Measurements from ENCODE around the gene DNAI4. TPM values are rescaled to one million over a fixed set of nuclear protein-coding genes. Genes with fewer than 3 reads are reported as not detected.

Gene DNAI4
- total RNA-seq, 2 experiments from 2014 or later: 1.9 to 10.2 TPM

DNA sequence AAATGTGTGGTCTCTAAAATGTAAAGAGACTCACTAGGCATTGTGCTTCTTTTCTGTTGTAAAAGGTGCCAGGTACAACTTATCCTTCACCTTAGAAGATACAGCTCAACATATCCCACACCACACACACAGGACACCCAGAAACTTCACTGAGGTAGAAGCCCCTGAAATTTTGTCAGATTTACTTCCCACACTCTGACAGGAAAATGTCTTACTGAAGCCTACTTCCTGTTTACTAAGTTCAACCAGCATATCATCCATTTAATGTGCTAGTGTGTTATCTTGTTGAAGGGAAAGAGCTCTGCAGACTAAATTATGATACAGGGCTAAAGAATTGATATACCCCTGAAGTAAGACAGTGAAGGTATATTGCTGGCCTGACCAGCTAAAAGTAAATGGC lies 83.7 kb downstream of the DNAI4 start:
- intact Hi-C loops (cut with micrococcal nuclease; ENCODE audit: unreplicated experiment): no loop called here
- Histone ChIP-seq H3K4me2 (ENCODE audit: low read length) (peak overlapping the region; percentile 46), H3K36me3 (ENCODE audit: insufficient read depth, low read length) (no peaks in the 10 kb centered on the region), H4K20me1 (ENCODE audit: insufficient read depth, low read length) (no peaks in the 10 kb centered on the region), H2AFZ (ENCODE audit: low read length) (peak overlapping the region; percentile 99), H3K9me2 (ENCODE audit: insufficient read depth, low read length) (no peaks in the 10 kb centered on the region), H3K27ac (ENCODE audit: low read depth, low read length, poor library complexity, severe bottlenecking) (peak overlapping the region; percentile 38), H3K9me3 (ENCODE audit: low read length) (peaks cover 6% of the 10 kb centered on the region; the same call in 1 of the 2 replicates), H3K79me2 (ENCODE audit: insufficient read depth, low read depth, low read length) (no peaks in the 10 kb centered on the region), H3K4me1 (ENCODE audit: insufficient read depth, low read length, poor library complexity, severe bottlenecking) (peaks cover 10% of the 10 kb centered on the region), H3K4me3 (ENCODE audit: low read depth, low read length, poor library complexity, severe bottlenecking) (peak overlapping the region; percentile 31)
- CTCF ChIA-PET (ENCODE audit: unreplicated experiment): no interaction called here
- TF ChIP-seq, protein P1, sequence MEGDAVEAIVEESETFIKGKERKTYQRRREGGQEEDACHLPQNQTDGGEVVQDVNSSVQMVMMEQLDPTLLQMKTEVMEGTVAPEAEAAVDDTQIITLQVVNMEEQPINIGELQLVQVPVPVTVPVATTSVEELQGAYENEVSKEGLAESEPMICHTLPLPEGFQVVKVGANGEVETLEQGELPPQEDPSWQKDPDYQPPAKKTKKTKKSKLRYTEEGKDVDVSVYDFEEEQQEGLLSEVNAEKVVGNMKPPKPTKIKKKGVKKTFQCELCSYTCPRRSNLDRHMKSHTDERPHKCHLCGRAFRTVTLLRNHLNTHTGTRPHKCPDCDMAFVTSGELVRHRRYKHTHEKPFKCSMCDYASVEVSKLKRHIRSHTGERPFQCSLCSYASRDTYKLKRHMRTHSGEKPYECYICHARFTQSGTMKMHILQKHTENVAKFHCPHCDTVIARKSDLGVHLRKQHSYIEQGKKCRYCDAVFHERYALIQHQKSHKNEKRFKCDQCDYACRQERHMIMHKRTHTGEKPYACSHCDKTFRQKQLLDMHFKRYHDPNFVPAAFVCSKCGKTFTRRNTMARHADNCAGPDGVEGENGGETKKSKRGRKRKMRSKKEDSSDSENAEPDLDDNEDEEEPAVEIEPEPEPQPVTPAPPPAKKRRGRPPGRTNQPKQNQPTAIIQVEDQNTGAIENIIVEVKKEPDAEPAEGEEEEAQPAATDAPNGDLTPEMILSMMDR (conservative IDR thresholded peaks at IDR 0.05; ENCODE audit: low read length): no peak
- no peak for TF ChIP-seq EZH2phosphoT487 (IDR thresholded peaks at IDR 0.05; ENCODE audit: borderline replicate concordance, low read depth, low read length)
- DNase-seq (ENCODE audit: low spot score): peak; percentile 56
- POLR2A ChIA-PET: interaction anchor here (0.7 to 1.7 kb wide), 7 partner anchors 10 to 1581 kb away, joined by 3 to 8 read pairs (median 3); no protein-coding TSS in a partner anchor
- BruUV-seq (replicated peaks): no TSS peak

DNA sequence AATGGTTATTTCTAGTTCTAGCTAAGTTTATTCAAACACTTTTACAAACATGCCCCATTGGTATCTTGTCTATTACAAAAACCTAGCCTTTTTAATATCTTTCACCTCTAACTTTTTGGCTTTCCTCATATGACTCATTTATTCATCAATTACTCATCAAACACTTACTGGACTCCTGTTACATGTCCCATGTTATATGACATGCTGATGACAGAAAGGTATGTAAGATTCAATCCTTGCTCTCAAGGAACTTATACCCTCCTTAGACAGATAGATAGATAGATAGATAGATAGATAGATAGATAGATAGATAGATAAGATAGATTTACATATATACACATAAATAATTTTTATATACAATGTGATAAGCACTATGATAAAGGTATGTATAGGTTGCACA lies 89.7 kb downstream of the DNAI4 start:
- no peak for DNase-seq (ENCODE audit: low spot score)
- H3K9me2 ChIP-seq (ENCODE audit: insufficient read depth, low read length): no peaks in the 10 kb centered on the region
- no peak overlapping the region for H3K4me2 ChIP-seq (ENCODE audit: low read length)
- H3K4me3 ChIP-seq (ENCODE audit: low read depth, low read length, poor library complexity, severe bottlenecking): no peak overlapping the region
- no peaks in the 10 kb centered on the region for H4K20me1 ChIP-seq (ENCODE audit: insufficient read depth, low read length)
- no peak overlapping the region for H2AFZ ChIP-seq (ENCODE audit: low read length)
- TF ChIP-seq, protein P1 (conservative IDR thresholded peaks at IDR 0.05; ENCODE audit: low read length): no peak
- no peak for TF ChIP-seq EZH2phosphoT487 (IDR thresholded peaks at IDR 0.05; ENCODE audit: borderline replicate concordance, low read depth, low read length)
- H3K36me3 ChIP-seq (ENCODE audit: insufficient read depth, low read length): no peaks in the 10 kb centered on the region
- H3K27ac ChIP-seq (ENCODE audit: low read depth, low read length, poor library complexity, severe bottlenecking): no peak overlapping the region
- POLR2A ChIA-PET: no interaction called here
- no peaks in the 10 kb centered on the region for H3K9me3 ChIP-seq (ENCODE audit: low read length)
- intact Hi-C loops (cut with micrococcal nuclease; ENCODE audit: unreplicated experiment): no loop called here
- CTCF ChIA-PET (ENCODE audit: unreplicated experiment): no interaction called here
- no TSS peak for BruUV-seq (replicated peaks)
- no peaks in the 10 kb centered on the region for H3K79me2 ChIP-seq (ENCODE audit: insufficient read depth, low read depth, low read length)
- no peaks in the 10 kb centered on the region for H3K4me1 ChIP-seq (ENCODE audit: insufficient read depth, low read length, poor library complexity, severe bottlenecking)

DNA sequence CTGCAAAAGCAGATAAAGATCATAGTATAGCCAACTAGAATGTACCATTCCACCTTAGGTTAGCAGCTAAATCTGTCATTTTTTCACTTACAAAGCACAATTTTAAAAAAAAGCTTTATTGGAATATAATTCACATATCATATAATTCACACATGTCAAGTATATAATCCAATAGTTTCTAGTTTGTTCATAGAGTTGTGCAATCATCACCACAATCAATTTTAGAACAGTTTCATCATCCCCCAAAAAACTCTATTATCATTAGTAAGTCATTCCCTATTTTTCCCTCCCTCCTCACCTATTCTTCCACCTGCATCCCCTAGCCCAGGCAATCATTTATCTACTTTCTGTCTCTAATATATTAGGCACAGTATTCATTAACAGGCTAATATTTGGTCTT lies 91.5 kb downstream of the DNAI4 start:
- no peak overlapping the region for H3K4me2 ChIP-seq (ENCODE audit: low read length)
- TF ChIP-seq EZH2phosphoT487 (IDR thresholded peaks at IDR 0.05; ENCODE audit: borderline replicate concordance, low read depth, low read length): no peak
- TF ChIP-seq, protein P1 (conservative IDR thresholded peaks at IDR 0.05; ENCODE audit: low read length): no peak
- ChIA-PET CTCF (ENCODE audit: unreplicated experiment) (no interaction called here), POLR2A (no interaction called here)
- no peak overlapping the region for H3K4me3 ChIP-seq (ENCODE audit: low read depth, low read length, poor library complexity, severe bottlenecking)
- BruUV-seq (replicated peaks): no TSS peak
- no peaks in the 10 kb centered on the region for H3K79me2 ChIP-seq (ENCODE audit: insufficient read depth, low read depth, low read length)
- H3K4me1 ChIP-seq (ENCODE audit: insufficient read depth, low read length, poor library complexity, severe bottlenecking): no peaks in the 10 kb centered on the region
- no peak overlapping the region for H2AFZ ChIP-seq (ENCODE audit: low read length)
- H4K20me1 ChIP-seq (ENCODE audit: insufficient read depth, low read length): no peaks in the 10 kb centered on the region
- no peak for DNase-seq (ENCODE audit: low spot score)
- H3K9me3 ChIP-seq (ENCODE audit: low read length): no peaks in the 10 kb centered on the region
- H3K27ac ChIP-seq (ENCODE audit: low read depth, low read length, poor library complexity, severe bottlenecking): no peak overlapping the region
- intact Hi-C loops (cut with micrococcal nuclease; ENCODE audit: unreplicated experiment): no loop called here
- H3K9me2 ChIP-seq (ENCODE audit: insufficient read depth, low read length): no peaks in the 10 kb centered on the region
- no peaks in the 10 kb centered on the region for H3K36me3 ChIP-seq (ENCODE audit: insufficient read depth, low read length)
